Kidney (tissue), 14 donors: ENCODE results near the gene OLA1. TPM values are rescaled to one million over a fixed set of nuclear protein-coding genes. Genes with fewer than 3 reads are reported as not detected.

ENCODE experiments used
- DNase-seq, 5 donors: peaks; one replicate each; pipeline ENCODE4 v3.0.0-alpha.2; 2013 to 2020
- FAIRE-seq: peaks from 2 replicates; lab custom pipeline; 2012; peaks lifted over from hg19 to GRCh38; lab: Jason Lieb, UNC
- H3K27ac ChIP-seq, 2 donors: one replicate each; pipeline ENCODE4 v1.7.0; 2013; ENCODE audit warnings: low read depth in 2 of 2, low read length in 2 of 2, inconsistent platforms in 1 of 2
- H3K27me3 ChIP-seq: one replicate; pipeline ENCODE4 v1.7.1; 2013; ENCODE audit warnings: low read length, inconsistent platforms; ENCODE audit not compliant: control insufficient read depth, insufficient read depth
- H3K36me3 ChIP-seq, 3 donors: one replicate each; pipeline versions ENCODE4 v1.7.0 to v1.7.1; 2013; ENCODE audit warnings: low read length in 3 of 3, control low read depth in 1 of 3, inconsistent platforms in 1 of 3; ENCODE audit not compliant: insufficient read depth in 3 of 3, control insufficient read depth in 2 of 3
- H3K4me1 ChIP-seq, 3 donors: one replicate each; pipeline versions ENCODE4 v1.7.0 to v1.7.1; 2013; ENCODE audit warnings: low read length in 3 of 3, inconsistent platforms in 1 of 3, low read depth in 1 of 3; ENCODE audit not compliant: control insufficient read depth in 2 of 3, insufficient read depth in 2 of 3
- H3K4me3 ChIP-seq, 3 donors: one replicate each; pipeline versions ENCODE4 v1.7.0 to v1.8.1; 2013; ENCODE audit warnings: low read length in 3 of 3, control low read depth in 1 of 3, inconsistent platforms in 1 of 3
- H3K9ac ChIP-seq, 3 donors: one replicate each; pipeline versions ENCODE4 v1.7.0 to v1.7.1; 2013; ENCODE audit warnings: low read length in 3 of 3, control low read depth in 1 of 3, inconsistent platforms in 1 of 3
- H3K9me3 ChIP-seq, 3 donors: one replicate each; pipeline versions ENCODE4 v1.7.0 to v1.7.1; 2013; ENCODE audit warnings: low read length in 3 of 3, control low read depth in 1 of 3, inconsistent platforms in 1 of 3; ENCODE audit not compliant: control insufficient read depth in 2 of 3, insufficient read depth in 1 of 3
- CTCF ChIP-seq: IDR thresholded peaks from 3 replicates; pipeline ENCODE4 v1.5.1; 2012; ENCODE audit warnings: mild to moderate bottlenecking, moderate library complexity, borderline replicate concordance; ENCODE audit not compliant: insufficient read depth; ENCODE audit errors: extremely low read depth
- intact Hi-C: fragments of 100-400 bp; cut with DNase I; formaldehyde crosslinking; loops from one replicate; pipeline ENCODE4 v1.11.1; 2022
- polyA plus RNA-seq: library from polyadenylated mRNA; stranded (reverse); fragments of 350-450 nt; fragmentation: Illumina TruSeq; extraction: RNeasy Lipid Tissue Mini Kit (QIAGEN cat#74804); gene quantifications from one replicate; pipeline ENCODE4 v1.2.3, GENCODE V29; 2014; ENCODE audit warnings: low read depth, low replicate concordance; ENCODE audit not compliant: insufficient read depth
- total RNA-seq: library from RNA; stranded (reverse); fragmentation: NEBNext Ultra II Directional; extraction: Animal tissue kit (Norgen Biotek cat#: 25700); gene quantifications from one replicate; pipeline ENCODE4 v1.2.1, GENCODE V29; 2021
- donor health status: control.
- donor health status: control.
- donor health status: control.
- donor health status: control.
- donor health status: control.
- donor health status: DM: yes; HTN: yes; CAD: no.
- donor health status: Normal renal cell carcinoma (clear cell type).

The OLA1 gene
- total and polyA plus RNA-seq, 2 donors from 2014 or later: 64.2 to 90.0 TPM

GRCh38 chr2:174040417-174040701, 208.0 kb downstream of the OLA1 start:
- no peak for DNase-seq
- Histone ChIP-seq H3K4me3 (no peak overlapping the region), H3K4me1 (peaks cover 0 to 8% (median 4%) of the 10 kb centered on the region in 3 donors), H3K9ac (no peak overlapping the region), H3K27me3 (no peaks in the 10 kb centered on the region), H3K27ac (no peak overlapping the region), H3K36me3 (no peaks in the 10 kb centered on the region), H3K9me3 (no peaks in the 10 kb centered on the region)
- no peak for FAIRE-seq
- intact Hi-C loops: no loop called here
- TF ChIP-seq CTCF: no peak

GRCh38 chr2:174039551-174040416, 208.5 kb downstream of the OLA1 start:
- intact Hi-C loops: no loop called here
- no peaks in the 10 kb centered on the region for H3K36me3 ChIP-seq
- peaks cover 0 to 8% (median 4%) of the 10 kb centered on the region in 3 donors for H3K4me1 ChIP-seq
- TF ChIP-seq CTCF: peak; percentile 82
- peak overlapping the region; percentile 13 to 57 (median 35) for H3K4me3 ChIP-seq
- peak overlapping the region in 1 of 3 donors; percentile 2 for H3K9ac ChIP-seq
- no peaks in the 10 kb centered on the region for H3K27me3 ChIP-seq
- no peaks in the 10 kb centered on the region for H3K9me3 ChIP-seq
- DNase-seq (peak; percentile 88 to 97 (median 93)), FAIRE-seq (peak; percentile 83)
- peak overlapping the region; percentile 52 to 66 for H3K27ac ChIP-seq

GRCh38 chr2:174038462-174038861, 209.9 kb downstream of the OLA1 start:
- intact Hi-C loops: no loop called here
- Histone ChIP-seq H3K4me3 (no peak overlapping the region), H3K4me1 (peaks cover 0 to 8% (median 4%) of the 10 kb centered on the region in 3 donors), H3K9me3 (no peaks in the 10 kb centered on the region), H3K9ac (no peak overlapping the region), H3K27me3 (no peaks in the 10 kb centered on the region), H3K27ac (no peak overlapping the region), H3K36me3 (no peaks in the 10 kb centered on the region)
- no peak for FAIRE-seq
- no peak for TF ChIP-seq CTCF
- no peak for DNase-seq

GRCh38 chr2:174036825-174037224, 211.5 kb downstream of the OLA1 start:
- no peak for DNase-seq
- no peak overlapping the region for H3K27ac ChIP-seq
- intact Hi-C loops: no loop called here
- H3K36me3 ChIP-seq: no peaks in the 10 kb centered on the region
- no peak overlapping the region for H3K9ac ChIP-seq
- no peaks in the 10 kb centered on the region for H3K9me3 ChIP-seq
- H3K4me3 ChIP-seq: no peak overlapping the region
- no peak for FAIRE-seq
- no peaks in the 10 kb centered on the region for H3K27me3 ChIP-seq
- H3K4me1 ChIP-seq: peaks cover 0 to 10% (median 8%) of the 10 kb centered on the region in 3 donors
- no peak for TF ChIP-seq CTCF
